ENCODE results near the gene IGFBP4.
A peak's percentile ranks its signal among the peaks of the same experiment; 100 is the strongest.

The IGFBP4 gene

DNA sequence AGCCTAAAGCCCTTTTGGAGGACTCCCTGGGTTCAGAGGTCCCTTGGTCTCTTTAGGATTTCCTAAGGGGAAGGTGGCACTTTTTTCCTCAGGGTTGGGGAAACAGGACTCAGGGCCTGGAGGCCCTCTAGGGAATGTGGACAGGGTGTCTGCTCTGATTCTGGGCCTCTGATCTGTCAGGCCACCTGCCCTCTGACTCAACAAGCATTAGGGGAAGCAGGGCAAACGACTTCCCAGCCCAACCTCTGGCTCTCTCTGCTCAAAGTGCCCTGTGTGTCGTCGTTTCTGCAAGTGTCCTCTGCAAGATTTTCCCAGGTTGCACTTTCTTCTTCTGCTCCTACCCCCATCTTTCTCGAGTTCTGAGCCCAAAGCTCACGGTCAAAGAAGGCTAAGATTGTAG lies 6.6 kb upstream of the IGFBP4 start:
- no peak for DNase-seq (ENCODE audit: low spot score)
- Histone ChIP-seq H3K36me3 (ENCODE audit: low read depth) (no peaks in the 10 kb centered on the region), H3K9me3 (ENCODE audit: severe bottlenecking) (no peaks in the 10 kb centered on the region), H3K27me3 (ENCODE audit: insufficient read depth, poor library complexity, severe bottlenecking) (no peaks in the 10 kb centered on the region), H3K4me3 (ENCODE audit: severe bottlenecking) (no peak overlapping the region), H3K27ac (ENCODE audit: poor library complexity, severe bottlenecking) (no peak overlapping the region), H3K4me1 (ENCODE audit: insufficient read depth, poor library complexity, severe bottlenecking) (no peaks in the 10 kb centered on the region)
- ATAC-seq (ENCODE audit: low read depth): no peak
- TF ChIP-seq, protein P1, sequence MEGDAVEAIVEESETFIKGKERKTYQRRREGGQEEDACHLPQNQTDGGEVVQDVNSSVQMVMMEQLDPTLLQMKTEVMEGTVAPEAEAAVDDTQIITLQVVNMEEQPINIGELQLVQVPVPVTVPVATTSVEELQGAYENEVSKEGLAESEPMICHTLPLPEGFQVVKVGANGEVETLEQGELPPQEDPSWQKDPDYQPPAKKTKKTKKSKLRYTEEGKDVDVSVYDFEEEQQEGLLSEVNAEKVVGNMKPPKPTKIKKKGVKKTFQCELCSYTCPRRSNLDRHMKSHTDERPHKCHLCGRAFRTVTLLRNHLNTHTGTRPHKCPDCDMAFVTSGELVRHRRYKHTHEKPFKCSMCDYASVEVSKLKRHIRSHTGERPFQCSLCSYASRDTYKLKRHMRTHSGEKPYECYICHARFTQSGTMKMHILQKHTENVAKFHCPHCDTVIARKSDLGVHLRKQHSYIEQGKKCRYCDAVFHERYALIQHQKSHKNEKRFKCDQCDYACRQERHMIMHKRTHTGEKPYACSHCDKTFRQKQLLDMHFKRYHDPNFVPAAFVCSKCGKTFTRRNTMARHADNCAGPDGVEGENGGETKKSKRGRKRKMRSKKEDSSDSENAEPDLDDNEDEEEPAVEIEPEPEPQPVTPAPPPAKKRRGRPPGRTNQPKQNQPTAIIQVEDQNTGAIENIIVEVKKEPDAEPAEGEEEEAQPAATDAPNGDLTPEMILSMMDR (IDR thresholded peaks at IDR 0.05; ENCODE audit: poor library complexity, severe bottlenecking): no peak

DNA sequence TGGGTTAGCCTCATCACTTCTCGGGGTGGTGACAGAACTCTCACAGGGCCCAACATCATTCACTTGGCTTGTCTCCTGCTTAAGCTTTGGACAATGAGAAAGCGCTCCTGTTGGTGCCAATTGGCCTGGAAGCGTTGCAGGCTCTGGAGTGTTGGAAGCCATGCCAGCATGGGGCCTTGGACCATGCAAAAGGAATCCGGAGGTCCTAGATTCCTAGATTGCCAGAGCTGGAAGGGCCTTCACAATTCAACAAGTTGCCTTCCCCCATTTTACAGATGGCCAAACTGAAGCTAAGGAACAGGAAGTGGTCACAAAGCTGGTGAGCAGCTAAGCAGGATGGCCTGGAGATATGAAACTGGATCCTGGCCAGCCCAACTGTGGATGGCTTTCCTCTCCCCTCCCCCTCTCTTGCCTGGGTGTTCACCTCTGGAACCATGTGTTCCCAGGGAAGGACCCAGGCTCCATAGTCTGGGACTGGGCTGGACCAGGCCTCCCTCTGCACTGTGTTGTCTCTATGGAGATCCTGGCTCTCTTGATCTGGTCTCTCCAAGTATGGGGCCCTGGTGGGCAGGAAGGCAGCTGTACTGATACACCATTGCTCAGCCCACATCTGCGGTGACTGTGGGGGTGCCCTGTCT lies 6.0 kb upstream of the IGFBP4 start:
- H3K27me3 ChIP-seq (ENCODE audit: insufficient read depth, poor library complexity, severe bottlenecking): no peaks in the 10 kb centered on the region
- TF ChIP-seq, protein P1 (IDR thresholded peaks at IDR 0.05; ENCODE audit: poor library complexity, severe bottlenecking): no peak
- H3K4me1 ChIP-seq (ENCODE audit: insufficient read depth, poor library complexity, severe bottlenecking): no peaks in the 10 kb centered on the region
- no peak overlapping the region for H3K27ac ChIP-seq (ENCODE audit: poor library complexity, severe bottlenecking)
- no peaks in the 10 kb centered on the region for H3K36me3 ChIP-seq (ENCODE audit: low read depth)
- ATAC-seq (ENCODE audit: low read depth): no peak
- H3K9me3 ChIP-seq (ENCODE audit: severe bottlenecking): no peaks in the 10 kb centered on the region
- H3K4me3 ChIP-seq (ENCODE audit: severe bottlenecking): no peak overlapping the region
- no peak for DNase-seq (ENCODE audit: low spot score)

DNA sequence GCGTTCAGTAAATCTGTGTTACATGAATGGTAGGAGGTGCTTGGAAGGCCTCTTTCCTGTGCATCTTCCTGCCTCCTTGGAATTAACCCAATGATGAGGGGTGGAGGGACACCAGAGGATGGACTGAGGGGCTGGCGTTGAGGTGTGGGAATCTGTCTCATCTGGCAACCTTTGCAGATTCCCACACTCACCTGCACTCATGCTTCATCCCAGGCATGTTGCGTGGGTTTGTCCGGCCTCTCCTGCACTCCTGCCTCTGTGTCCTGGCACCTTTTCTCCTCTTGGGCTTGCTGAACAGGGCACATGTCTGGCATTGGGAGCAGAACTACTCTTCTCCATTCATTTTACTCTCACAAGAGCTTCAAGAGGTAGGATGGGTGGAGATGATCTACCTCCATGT lies 3.1 kb upstream of the IGFBP4 start:
- Histone ChIP-seq H3K27ac (ENCODE audit: poor library complexity, severe bottlenecking) (no peak overlapping the region), H3K9me3 (ENCODE audit: severe bottlenecking) (no peaks in the 10 kb centered on the region), H3K4me3 (ENCODE audit: severe bottlenecking) (no peak overlapping the region), H3K27me3 (ENCODE audit: insufficient read depth, poor library complexity, severe bottlenecking) (no peaks in the 10 kb centered on the region), H3K36me3 (ENCODE audit: low read depth) (no peaks in the 10 kb centered on the region), H3K4me1 (ENCODE audit: insufficient read depth, poor library complexity, severe bottlenecking) (no peaks in the 10 kb centered on the region)
- TF ChIP-seq, protein P1 (IDR thresholded peaks at IDR 0.05; ENCODE audit: poor library complexity, severe bottlenecking): no peak
- DNase-seq (ENCODE audit: low spot score) (no peak), ATAC-seq (ENCODE audit: low read depth) (no peak)

DNA sequence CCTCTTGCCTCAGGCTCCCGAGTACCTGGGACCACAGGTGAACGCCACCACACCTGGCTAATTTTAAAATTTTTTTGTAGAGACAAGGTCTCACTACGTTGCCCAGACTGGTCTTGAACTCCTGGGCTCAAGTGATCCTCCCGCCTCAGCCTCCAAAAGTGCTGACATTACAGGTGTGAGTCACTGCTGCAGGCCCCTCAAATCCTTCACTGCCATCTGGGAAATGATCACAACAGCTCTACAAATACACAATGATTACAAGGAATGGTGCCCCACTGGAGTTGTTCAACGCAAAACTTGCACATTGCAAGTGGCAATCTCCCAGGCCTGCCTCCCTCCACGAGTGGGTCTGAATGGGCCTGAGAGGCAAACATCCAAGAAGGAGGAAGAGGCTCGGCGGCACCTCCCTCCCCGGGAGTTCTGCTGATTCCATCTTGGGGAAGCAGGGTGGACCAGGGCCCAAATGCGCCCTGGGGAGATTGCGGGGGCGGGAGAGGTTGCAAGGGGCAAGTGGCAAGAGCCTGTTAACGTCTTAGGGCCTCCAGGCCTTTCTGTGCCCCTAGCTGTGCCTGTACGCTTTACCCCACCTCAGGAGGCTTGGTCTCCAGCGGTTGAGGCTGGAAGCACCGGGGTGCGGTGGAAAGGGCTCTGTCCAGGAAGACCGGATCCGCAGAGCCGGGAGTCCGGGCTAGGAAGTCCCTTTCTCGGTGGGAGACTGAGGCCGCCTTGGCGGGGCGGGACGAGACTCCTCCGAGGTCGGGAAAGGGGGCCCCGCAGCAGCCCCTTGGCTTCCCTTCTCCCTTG lies 656 bp upstream of the IGFBP4 start:
- TF ChIP-seq, protein P1 (IDR thresholded peaks at IDR 0.05; ENCODE audit: poor library complexity, severe bottlenecking): no peak
- H3K9me3 ChIP-seq (ENCODE audit: severe bottlenecking): no peaks in the 10 kb centered on the region
- H3K36me3 ChIP-seq (ENCODE audit: low read depth): no peaks in the 10 kb centered on the region
- H3K4me3 ChIP-seq (ENCODE audit: severe bottlenecking): peak overlapping the region; percentile 45
- H3K27me3 ChIP-seq (ENCODE audit: insufficient read depth, poor library complexity, severe bottlenecking): no peaks in the 10 kb centered on the region
- no peak for DNase-seq (ENCODE audit: low spot score)
- no peaks in the 10 kb centered on the region for H3K4me1 ChIP-seq (ENCODE audit: insufficient read depth, poor library complexity, severe bottlenecking)
- no peak overlapping the region for H3K27ac ChIP-seq (ENCODE audit: poor library complexity, severe bottlenecking)
- peak; percentile 23; the same call in 2 of the 3 replicates for ATAC-seq (ENCODE audit: low read depth)
